Adipocyte (in vitro differentiated cells): ENCODE data around the gene KYNU.
"Not testable (repeated sequence)": the region's sequence is repeated elsewhere in the genome, so short reads cannot be mapped to it uniquely, and the experiment has no call there.

ENCODE experiments used
- DNase-seq: peaks from one replicate; pipeline ENCODE4 v3.0.0-alpha.2; 2015; ENCODE audit warnings: low read depth
- H3K27me3 ChIP-seq: replicated peaks from 2 replicates; pipeline ENCODE4 v1.7.0; 2013; ENCODE audit warnings: mild to moderate bottlenecking, low read length, moderate library complexity; ENCODE audit not compliant: control insufficient read depth, insufficient read depth
- H3K36me3 ChIP-seq: 2 replicates; pipeline ENCODE4 v1.7.0; 2013; ENCODE audit warnings: low read length, mild to moderate bottlenecking, moderate library complexity; ENCODE audit not compliant: control insufficient read depth, insufficient read depth, severe bottlenecking
- H3K4me1 ChIP-seq: 2 replicates; pipeline ENCODE4 v1.7.0; 2013; ENCODE audit warnings: mild to moderate bottlenecking, low read length, moderate library complexity; ENCODE audit not compliant: control insufficient read depth, insufficient read depth
- H3K4me3 ChIP-seq: 2 replicates; pipeline ENCODE4 v1.7.0; 2013; ENCODE audit warnings: mild to moderate bottlenecking, low read length, moderate library complexity
- H3K9ac ChIP-seq: 2 replicates; pipeline ENCODE4 v1.7.0; 2013; ENCODE audit warnings: mild to moderate bottlenecking, low read length, moderate library complexity
- H3K9me3 ChIP-seq: 2 replicates; pipeline ENCODE4 v1.7.0; 2013; ENCODE audit warnings: mild to moderate bottlenecking, low read length, moderate library complexity; ENCODE audit not compliant: control insufficient read depth

The KYNU gene

DNA sequence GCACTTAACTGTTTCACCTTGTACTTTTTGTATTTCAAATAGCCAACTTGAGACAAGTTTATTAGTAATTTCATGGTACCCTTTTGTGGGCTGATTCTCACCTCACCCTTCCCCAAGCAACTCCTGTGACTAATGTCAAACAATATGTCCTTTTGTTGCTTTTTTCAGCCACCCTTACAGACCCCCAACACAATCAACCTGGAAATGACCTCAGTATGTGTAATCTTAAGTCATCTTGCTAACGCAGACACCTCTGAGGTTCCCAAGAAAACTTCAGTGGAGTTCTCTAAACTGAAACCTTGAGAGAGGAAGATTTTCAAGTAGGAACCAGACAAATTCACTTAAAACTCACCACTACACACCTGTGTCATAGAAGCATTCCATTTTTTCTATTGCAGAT lies 69.5 kb downstream of the KYNU start:
- Histone ChIP-seq H3K4me1 (peaks cover 8% of the 10 kb centered on the region), H3K4me3 (no peak overlapping the region), H3K9ac (no peak overlapping the region), H3K9me3 (peaks cover 3% of the 10 kb centered on the region), H3K27me3 (no peaks in the 10 kb centered on the region), H3K36me3 (no peaks in the 10 kb centered on the region)
- no peak for DNase-seq

DNA sequence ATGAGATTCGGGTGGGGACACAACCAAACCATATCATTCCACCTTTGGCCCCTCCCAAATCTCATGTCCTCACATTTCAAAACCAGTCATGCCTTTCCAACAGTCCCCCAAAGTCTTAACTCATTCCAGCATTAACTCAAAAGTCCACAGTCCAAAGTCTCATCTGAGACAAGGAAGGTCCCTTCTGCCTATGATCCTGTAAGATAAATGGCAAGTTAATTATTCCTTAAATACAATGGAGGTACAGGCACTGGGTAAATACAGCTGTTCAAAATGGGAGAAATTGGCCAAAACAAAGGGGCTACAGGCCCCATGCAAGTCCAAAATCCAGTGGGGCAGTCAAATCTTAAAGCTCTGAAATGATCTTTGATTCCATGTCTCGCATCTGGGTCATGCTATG lies 71.3 kb downstream of the KYNU start:
- H3K4me3 ChIP-seq, DNase-seq, H3K9ac ChIP-seq, H3K4me1 ChIP-seq, H3K9me3 ChIP-seq, H3K36me3 ChIP-seq, H3K27me3 ChIP-seq: not testable (repeated sequence)

DNA sequence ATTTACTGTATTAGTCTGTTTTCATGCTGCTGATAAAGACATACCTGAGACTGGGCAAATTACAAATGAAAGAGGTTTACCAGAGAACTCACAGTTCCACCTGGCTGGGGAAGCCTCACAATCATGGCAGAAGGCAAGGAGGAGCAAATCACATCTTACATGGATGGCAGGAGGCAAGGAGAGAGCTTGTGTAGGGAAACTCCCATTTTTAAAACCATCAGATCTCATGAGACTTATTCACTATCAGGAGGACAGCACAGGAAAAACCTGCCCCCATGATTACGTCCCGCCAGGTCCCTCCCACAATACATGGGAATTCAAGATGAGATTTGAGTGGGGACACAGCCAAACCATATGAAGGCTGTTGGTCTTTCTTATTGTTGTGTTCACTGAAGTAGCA lies 72.9 kb downstream of the KYNU start:
- H3K27me3 ChIP-seq, H3K4me1 ChIP-seq, H3K9me3 ChIP-seq, H3K36me3 ChIP-seq, DNase-seq, H3K9ac ChIP-seq, H3K4me3 ChIP-seq: not testable (repeated sequence)

DNA sequence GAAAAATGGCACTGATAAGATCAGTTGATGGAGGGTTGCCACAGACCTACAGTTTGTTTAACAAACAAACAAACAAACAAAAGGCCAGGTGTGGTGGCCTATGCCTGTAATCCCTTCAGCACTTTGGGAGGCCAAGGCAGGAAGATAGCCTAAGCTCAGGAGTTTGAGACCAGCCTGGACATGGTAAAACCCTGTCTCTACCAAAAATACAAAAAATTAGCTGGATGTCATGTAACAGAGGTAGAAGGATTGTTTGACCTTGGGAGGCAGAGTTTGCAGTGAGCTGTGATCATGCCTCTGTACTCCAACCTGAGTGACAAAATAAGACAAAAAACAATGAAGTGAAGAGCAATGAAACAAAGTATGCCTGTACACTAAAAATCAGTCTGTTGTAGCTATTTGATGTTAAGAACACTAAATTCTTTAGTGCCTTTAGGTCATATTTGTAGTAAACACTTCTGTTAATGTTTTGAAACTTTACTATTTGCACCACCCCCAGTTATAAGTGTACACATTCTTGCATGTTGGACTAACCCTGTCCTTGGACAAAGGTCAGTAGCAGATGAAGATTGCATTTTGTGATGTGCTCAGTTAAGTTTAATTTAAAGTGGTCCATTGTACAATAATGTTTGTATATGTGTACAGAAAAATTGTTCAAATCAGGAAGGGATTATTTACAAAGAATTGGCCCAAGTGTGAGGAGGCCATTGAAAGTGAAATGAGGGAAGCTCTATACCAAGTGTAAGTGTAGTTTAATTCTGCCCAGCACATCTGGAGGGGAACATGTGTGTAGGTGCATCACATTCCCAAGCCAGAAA lies 73.9 kb downstream of the KYNU start:
- no peak for DNase-seq
- no peaks in the 10 kb centered on the region for H3K27me3 ChIP-seq
- H3K4me3 ChIP-seq, result no peak overlapping the region
- peaks cover 5% of the 10 kb centered on the region for H3K4me1 ChIP-seq
- no peaks in the 10 kb centered on the region for H3K36me3 ChIP-seq
- no peak overlapping the region for H3K9ac ChIP-seq
- H3K9me3 ChIP-seq, result peaks cover 3% of the 10 kb centered on the region

DNA sequence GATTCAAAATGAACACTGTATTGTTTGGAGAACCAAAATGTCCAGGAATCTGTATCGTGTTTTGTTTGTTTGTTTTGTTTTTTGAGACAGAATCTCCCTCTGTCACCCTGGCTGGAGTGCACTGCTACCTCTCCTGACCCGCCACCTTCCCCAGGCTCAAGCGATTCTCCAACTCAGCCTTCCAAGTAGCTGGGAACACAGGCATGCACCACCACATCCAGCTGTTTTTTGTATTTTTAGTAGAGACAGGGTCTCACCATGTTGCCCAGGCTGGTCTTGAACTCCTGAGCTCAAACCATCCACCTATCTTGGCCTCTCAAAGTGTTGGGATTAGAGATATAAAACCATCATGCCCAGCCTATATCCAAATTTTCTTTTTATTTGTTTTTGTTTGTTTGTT lies 74.6 kb downstream of the KYNU start:
- Histone ChIP-seq H3K4me3 (no peak overlapping the region), H3K36me3 (no peaks in the 10 kb centered on the region), H3K9me3 (peaks cover 3% of the 10 kb centered on the region), H3K4me1 (peaks cover 5% of the 10 kb centered on the region), H3K9ac (no peak overlapping the region), H3K27me3 (no peaks in the 10 kb centered on the region)
- DNase-seq, result no peak

DNA sequence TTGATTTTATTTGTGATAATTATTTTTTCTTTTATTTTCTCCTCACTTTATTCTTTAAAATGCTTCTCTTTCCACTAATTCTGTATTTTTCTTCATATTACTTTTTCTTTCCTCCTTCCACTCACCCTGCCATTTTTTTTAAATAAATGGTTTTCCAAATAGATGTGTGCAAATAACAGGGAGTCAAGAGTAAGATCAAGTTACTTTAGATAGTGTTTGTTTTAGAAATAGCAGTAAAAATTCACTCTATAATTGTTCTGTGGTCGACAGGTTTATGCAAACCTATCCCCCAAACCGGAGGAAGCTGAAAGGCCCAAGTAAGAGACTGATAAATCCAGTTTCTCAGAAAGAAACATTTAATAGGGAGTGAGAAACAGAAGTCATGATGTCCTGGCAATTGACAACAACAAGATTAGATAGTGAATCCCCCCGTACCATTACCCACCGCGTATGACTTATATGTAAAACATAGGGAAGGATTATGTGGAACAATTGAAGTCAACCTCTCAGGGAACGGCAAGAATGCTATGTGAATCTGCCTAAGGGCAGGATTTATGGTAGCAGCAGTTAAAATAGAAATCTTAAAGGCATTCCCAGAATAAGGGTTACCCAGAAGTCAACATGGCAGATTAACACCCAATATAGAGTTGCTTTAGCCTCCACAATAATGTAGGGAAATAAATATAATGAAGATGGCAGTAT lies 75.5 kb downstream of the KYNU start:
- Histone ChIP-seq H3K36me3 (no peaks in the 10 kb centered on the region), H3K4me3 (no peak overlapping the region), H3K4me1 (peaks cover 5% of the 10 kb centered on the region), H3K9me3 (peaks cover 3% of the 10 kb centered on the region), H3K27me3 (no peaks in the 10 kb centered on the region), H3K9ac (no peak overlapping the region)
- no peak for DNase-seq

DNA sequence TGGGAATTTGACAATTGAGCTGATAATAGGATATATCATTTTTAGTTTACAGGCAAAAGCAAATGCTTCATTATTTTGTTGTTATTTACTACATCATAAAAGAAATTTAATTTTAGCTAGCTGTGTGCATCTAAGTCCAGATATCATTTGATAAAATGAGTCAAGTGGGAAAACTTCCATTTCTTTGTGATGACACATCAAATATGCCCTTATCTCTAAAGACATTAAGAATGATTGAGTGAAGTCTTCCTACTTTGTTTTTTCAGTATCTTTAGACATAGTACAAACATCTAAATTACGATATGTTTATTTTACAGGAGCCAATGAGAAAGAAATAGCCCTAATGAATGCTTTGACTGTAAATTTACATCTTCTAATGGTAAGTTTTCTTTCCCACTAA lies 77.0 kb downstream of the KYNU start:
- no peak for DNase-seq
- no peak overlapping the region for H3K9ac ChIP-seq
- H3K36me3 ChIP-seq, result no peaks in the 10 kb centered on the region

DNA sequence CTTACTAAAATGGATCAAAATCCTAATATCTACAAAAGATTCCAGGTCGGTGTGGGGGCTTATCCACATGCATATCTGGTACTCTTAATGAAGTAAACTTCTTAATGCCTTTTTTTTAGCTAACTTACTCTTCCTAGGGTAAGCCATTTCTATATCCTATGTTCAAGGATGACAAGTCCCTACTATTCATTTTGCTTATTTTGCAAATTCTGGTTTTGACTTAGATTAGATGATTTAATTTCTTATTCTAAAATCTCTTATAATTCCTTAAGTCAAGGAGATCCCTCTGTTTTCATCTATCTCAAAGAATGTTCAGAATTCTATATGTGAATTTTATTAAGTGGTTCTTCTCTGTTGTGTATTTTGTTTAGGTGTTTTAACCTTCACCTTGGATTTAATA lies 79.7 kb downstream of the KYNU start:
- Histone ChIP-seq H3K9me3 (no peaks in the 10 kb centered on the region), H3K36me3 (no peaks in the 10 kb centered on the region), H3K4me3 (no peak overlapping the region), H3K27me3 (no peaks in the 10 kb centered on the region), H3K4me1 (no peaks in the 10 kb centered on the region), H3K9ac (no peak overlapping the region)
- DNase-seq, result no peak

More for the DNA sequence above, 77.0 kb downstream of the KYNU start:
- no peaks in the 10 kb centered on the region for H3K27me3 ChIP-seq
- H3K9me3 ChIP-seq, result peaks cover 3% of the 10 kb centered on the region
- no peak overlapping the region for H3K4me3 ChIP-seq
- H3K4me1 ChIP-seq, result peaks cover 5% of the 10 kb centered on the region

DNA sequence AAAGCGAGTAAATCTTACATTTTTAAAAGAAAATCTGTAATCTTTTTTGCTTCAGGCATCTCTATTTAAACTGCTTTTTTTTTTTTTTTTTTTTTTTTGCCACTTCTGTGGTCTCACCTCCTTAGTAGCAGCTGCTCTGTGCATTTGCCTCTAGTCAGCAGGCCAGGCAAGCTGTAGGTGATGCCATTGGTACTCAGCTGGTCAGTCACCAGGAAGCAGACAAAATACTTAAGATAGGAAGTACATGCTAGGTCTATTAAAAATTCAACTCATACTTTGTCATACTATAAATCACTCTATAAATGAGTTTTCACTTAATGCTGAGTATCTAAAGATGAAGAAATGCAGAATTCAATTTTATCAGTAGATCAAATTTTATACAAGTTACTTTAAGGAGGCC lies 83.7 kb downstream of the KYNU start:
- H3K27me3 ChIP-seq, result no peaks in the 10 kb centered on the region
- no peak overlapping the region for H3K9ac ChIP-seq
- peaks cover 5% of the 10 kb centered on the region for H3K9me3 ChIP-seq
- H3K36me3 ChIP-seq, result no peaks in the 10 kb centered on the region
- no peak for DNase-seq
- no peak overlapping the region for H3K4me3 ChIP-seq
- no peaks in the 10 kb centered on the region for H3K4me1 ChIP-seq

DNA sequence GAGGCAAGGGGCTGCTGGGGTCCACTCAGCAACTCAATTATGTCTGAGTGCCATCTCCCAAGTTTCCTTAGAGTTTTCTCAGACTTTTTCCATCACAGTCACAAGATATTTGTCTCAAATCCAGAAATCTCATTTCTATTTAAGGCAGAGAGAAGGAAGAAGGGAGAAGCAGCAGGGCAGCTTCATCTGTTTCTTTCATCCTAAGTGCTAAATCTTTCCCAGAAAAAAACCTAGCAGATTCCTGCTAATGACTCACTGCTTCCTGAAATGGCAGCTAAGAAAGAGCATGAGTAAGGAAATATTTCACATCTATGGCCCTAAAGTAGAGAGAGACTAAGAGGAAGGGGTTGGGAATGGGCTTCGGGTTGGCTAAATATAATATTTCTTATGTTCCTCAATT lies 88.0 kb downstream of the KYNU start:
- Histone ChIP-seq H3K4me1 (no peaks in the 10 kb centered on the region), H3K27me3 (no peaks in the 10 kb centered on the region), H3K4me3 (no peak overlapping the region), H3K9me3 (peaks cover 5% of the 10 kb centered on the region), H3K9ac (no peak overlapping the region), H3K36me3 (no peaks in the 10 kb centered on the region)
- peak; percentile 12 for DNase-seq

DNA sequence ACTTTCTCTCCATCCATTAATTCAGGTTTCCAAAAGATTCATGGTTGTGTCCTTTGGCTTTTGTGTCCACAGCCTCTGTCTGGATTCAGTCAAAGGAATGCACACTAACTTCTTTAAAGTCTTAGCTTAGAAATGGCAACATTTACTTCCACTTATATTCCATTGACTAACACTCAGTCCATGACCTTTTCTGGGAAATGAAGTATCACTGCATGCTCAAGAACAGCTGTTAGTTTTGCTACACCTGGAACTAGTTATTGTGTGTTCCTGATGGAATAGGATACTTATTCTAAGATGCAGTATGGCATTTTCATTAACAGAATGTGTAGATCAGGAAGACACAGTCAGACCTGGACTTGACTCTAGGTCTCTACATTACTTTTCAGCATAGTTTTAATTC lies 88.8 kb downstream of the KYNU start:
- no peaks in the 10 kb centered on the region for H3K27me3 ChIP-seq
- H3K36me3 ChIP-seq, result no peaks in the 10 kb centered on the region
- H3K9ac ChIP-seq, result no peak overlapping the region
- peak; percentile 47 for DNase-seq
- peaks cover 5% of the 10 kb centered on the region for H3K9me3 ChIP-seq
- H3K4me3 ChIP-seq, result no peak overlapping the region
- no peaks in the 10 kb centered on the region for H3K4me1 ChIP-seq
